Measurements from ENCODE around the gene HMGCL.

Gene HMGCL

DNA sequence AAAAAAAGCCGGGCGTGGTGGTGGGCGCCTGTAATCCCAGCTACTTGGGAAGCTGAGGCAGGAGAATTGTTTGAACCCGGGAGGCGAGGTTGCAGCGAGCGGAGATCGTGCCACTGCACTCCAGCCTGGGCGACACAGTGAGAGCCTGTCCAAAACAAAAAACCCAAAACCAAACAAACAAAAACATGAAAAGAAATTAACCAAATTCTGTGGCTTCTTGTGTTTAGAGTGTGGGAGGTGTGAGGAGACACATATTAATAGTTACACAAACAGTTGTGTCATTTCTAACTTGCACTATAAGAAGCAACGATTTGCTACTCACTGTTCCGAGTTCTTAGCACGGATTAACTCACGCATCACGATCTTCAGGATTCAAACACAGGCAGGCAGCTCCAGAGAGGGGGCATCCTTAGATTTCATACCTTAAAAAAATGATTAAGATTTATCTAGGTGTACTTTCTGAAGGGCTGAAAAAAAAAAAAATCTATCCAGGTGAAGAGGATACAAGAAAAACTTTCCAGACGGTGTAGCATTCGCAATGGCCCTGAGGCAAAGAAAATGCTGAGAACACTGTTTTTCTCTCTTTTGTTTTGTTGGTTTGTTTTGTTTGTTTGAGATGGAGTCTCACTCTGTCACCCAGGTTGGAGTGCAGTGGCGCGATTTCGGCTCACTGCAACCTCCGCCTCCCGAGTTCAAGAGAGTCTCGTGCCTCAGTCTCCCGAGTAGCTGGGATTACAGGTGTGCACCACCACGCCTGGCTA lies 713 bp upstream of the HMGCL start:
- in situ Hi-C loops (cut with MboI; ENCODE audit: low pct_unique_long_range_greater_than_20kb, low sequenced_read_pairs, unreplicated experiment): no loop called here
- TF ChIP-seq, protein P1, sequence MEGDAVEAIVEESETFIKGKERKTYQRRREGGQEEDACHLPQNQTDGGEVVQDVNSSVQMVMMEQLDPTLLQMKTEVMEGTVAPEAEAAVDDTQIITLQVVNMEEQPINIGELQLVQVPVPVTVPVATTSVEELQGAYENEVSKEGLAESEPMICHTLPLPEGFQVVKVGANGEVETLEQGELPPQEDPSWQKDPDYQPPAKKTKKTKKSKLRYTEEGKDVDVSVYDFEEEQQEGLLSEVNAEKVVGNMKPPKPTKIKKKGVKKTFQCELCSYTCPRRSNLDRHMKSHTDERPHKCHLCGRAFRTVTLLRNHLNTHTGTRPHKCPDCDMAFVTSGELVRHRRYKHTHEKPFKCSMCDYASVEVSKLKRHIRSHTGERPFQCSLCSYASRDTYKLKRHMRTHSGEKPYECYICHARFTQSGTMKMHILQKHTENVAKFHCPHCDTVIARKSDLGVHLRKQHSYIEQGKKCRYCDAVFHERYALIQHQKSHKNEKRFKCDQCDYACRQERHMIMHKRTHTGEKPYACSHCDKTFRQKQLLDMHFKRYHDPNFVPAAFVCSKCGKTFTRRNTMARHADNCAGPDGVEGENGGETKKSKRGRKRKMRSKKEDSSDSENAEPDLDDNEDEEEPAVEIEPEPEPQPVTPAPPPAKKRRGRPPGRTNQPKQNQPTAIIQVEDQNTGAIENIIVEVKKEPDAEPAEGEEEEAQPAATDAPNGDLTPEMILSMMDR (IDR thresholded peaks at IDR 0.05; ENCODE audit: extremely low read depth, insufficient read depth, missing control alignments): no peak
- DNase-seq (ENCODE audit: low spot score): peak; percentile 74

GRCh38 chr1:23824711-23825075 lies 536 bp downstream of the HMGCL start:
- in situ Hi-C loops (cut with MboI; ENCODE audit: low pct_unique_long_range_greater_than_20kb, low sequenced_read_pairs, unreplicated experiment): no loop called here
- no peak for DNase-seq (ENCODE audit: low spot score)
- TF ChIP-seq, protein P1 (IDR thresholded peaks at IDR 0.05; ENCODE audit: extremely low read depth, insufficient read depth, missing control alignments): no peak

- TF ChIP-seq, protein P1 (IDR thresholded peaks at IDR 0.05; ENCODE audit: extremely low read depth, insufficient read depth, missing control alignments): no peak
- in situ Hi-C loops (cut with MboI; ENCODE audit: low pct_unique_long_range_greater_than_20kb, low sequenced_read_pairs, unreplicated experiment): no loop called here
- DNase-seq (ENCODE audit: low spot score): no peak
These were observed 1.5 kb downstream of the HMGCL start for GRCh38 chr1:23823767-23824166.

- in situ Hi-C loops (cut with MboI; ENCODE audit: low pct_unique_long_range_greater_than_20kb, low sequenced_read_pairs, unreplicated experiment): no loop called here
- no peak for DNase-seq (ENCODE audit: low spot score)
- TF ChIP-seq, protein P1 (IDR thresholded peaks at IDR 0.05; ENCODE audit: extremely low read depth, insufficient read depth, missing control alignments): no peak
These were observed 7.6 kb downstream of the HMGCL start for GRCh38 chr1:23817633-23818032.

GRCh38 chr1:23816906-23817305 lies 8.3 kb downstream of the HMGCL start:
- in situ Hi-C loops (cut with MboI; ENCODE audit: low pct_unique_long_range_greater_than_20kb, low sequenced_read_pairs, unreplicated experiment): no loop called here
- DNase-seq (ENCODE audit: low spot score): no peak
- TF ChIP-seq, protein P1 (IDR thresholded peaks at IDR 0.05; ENCODE audit: extremely low read depth, insufficient read depth, missing control alignments): no peak

- in situ Hi-C loops (cut with MboI; ENCODE audit: low pct_unique_long_range_greater_than_20kb, low sequenced_read_pairs, unreplicated experiment): no loop called here
- TF ChIP-seq, protein P1 (IDR thresholded peaks at IDR 0.05; ENCODE audit: extremely low read depth, insufficient read depth, missing control alignments): no peak
- DNase-seq (ENCODE audit: low spot score): no peak
These were observed 8.9 kb downstream of the HMGCL start for GRCh38 chr1:23816361-23816760.
